ENCODE measurements around the gene ARHGEF25.

ARHGEF25 gene

DNA sequence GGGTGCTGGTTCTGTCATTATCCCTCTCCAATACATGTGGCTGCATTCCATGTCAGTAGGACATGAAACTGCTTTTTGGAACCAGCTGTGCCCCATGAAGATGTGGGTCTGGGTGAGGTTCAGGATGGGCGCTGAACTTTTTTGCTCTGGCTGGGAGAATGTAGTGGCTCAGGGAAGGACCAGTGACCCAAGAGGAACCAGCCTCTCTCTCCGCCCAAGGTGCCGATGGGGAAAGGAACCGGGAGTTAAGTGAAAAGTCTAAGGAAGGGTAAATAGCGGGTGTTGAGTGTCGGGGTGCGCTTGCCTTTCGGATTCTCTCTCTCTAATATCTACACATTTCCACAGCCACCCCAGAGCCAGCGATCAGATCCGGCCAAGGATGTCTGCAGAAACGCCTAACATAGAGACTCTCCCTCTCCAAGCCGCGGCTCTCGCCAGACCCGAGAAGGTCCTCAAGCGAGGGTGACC lies 7.8 kb downstream of the ARHGEF25 start:
- DNase-seq, result no peak
- in situ Hi-C loops (cut with MboI; ENCODE audit: low pct_unique_long_range_greater_than_20kb, low sequenced_read_pairs), result no loop called here

DNA sequence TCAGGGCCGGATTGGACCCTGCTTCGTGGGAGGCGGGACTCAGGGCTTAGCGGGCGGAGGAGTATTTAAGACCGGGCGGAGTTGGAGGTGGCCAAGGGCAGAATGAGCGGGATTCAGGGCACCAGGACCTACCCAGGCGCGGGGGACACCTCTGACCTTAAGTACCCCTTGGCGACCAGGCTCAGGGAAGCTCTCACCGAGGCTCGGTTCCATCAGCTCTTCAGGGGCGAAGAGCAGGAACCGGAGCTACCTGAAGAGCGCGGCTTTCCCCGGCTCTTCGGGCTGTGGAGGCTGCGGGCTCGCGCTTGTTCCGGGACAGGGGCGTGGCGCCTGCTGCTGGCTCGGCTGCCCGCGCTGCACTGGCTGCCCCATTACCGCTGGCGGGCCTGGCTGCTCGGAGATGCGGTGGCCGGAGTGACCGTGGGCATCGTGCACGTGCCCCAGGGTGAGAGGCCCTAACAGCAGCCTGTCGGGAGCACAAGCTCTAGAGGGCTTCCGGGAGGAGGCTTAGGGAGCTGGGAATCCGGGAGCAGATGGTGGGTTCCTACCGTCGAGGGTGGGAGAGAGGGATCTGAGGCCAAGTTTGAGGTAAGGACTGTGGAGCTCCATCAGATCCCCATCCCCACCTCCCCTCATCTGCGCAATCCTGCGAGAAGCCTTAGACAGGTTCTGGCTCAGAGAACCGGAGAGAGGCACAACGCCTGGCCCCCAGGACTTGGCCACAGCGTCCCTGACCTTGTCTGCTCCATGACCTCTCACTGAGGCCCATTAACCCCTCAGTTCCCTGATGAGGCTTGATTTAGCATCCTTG lies 8.4 kb downstream of the ARHGEF25 start:
- in situ Hi-C loops (cut with MboI; ENCODE audit: low pct_unique_long_range_greater_than_20kb, low sequenced_read_pairs), result no loop called here

DNA sequence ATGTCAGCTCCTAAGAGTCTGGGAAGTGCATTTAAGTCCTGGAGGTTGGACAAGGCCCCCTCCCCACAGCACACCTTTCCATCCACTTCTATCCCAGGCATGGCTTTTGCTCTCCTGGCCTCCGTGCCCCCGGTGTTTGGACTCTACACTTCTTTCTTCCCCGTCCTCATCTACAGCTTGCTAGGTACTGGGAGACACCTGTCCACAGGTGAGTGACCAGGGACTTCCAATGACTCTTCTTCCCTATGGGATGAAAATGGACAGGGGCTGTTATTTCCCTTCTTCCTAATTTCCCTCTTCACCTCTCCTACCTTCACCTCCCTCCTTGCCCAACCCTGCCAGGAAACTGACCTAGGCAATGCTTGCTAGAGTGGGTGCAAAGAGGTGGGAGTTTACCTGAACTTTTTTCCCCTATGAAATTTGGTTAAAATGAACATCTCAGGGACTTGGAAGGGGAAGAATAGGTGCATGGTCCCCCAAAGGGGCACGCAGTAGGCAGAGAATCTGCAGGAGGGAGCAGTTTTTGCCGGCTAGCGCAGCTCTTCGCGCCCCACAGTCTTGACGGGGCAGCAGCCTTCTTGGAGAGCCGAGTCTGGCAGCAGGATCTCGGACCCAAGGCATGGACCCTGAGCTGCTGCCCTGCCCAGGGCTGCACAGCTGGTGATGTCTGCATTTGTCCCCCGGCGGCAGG lies 9.2 kb downstream of the ARHGEF25 start:
- in situ Hi-C loops (cut with MboI; ENCODE audit: low pct_unique_long_range_greater_than_20kb, low sequenced_read_pairs), result no loop called here
- no peak for DNase-seq

More for the DNA sequence above, 8.4 kb downstream of the ARHGEF25 start:
- DNase-seq, result no peak

DNA sequence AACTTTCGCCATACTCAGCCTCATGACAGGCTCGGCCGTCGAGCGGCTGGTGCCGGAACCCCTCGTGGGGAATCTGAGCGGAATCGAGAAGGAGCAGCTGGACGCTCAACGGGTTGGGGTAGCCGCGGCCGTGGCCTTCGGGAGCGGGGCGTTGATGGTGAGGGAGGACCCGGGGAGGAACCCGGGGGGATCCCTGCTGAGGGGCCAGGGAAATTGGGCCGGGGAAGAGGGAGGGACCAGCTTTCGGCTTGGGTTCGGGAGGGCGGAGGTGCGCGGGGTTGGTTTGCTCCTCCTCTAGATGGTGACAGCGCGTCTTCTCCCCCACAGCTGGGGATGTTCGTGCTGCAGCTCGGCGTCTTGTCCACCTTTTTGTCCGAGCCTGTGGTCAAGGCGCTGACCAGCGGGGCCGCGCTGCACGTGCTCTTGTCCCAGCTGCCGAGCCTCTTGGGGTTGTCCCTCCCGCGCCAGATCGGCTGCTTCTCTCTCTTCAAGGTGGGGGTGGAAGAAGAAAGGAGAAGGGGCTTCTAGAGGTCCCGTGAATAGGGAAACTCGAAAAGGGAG lies 9.8 kb downstream of the ARHGEF25 start:
- DNase-seq, result no peak
- in situ Hi-C loops (cut with MboI; ENCODE audit: low pct_unique_long_range_greater_than_20kb, low sequenced_read_pairs), result no loop called here

DNA sequence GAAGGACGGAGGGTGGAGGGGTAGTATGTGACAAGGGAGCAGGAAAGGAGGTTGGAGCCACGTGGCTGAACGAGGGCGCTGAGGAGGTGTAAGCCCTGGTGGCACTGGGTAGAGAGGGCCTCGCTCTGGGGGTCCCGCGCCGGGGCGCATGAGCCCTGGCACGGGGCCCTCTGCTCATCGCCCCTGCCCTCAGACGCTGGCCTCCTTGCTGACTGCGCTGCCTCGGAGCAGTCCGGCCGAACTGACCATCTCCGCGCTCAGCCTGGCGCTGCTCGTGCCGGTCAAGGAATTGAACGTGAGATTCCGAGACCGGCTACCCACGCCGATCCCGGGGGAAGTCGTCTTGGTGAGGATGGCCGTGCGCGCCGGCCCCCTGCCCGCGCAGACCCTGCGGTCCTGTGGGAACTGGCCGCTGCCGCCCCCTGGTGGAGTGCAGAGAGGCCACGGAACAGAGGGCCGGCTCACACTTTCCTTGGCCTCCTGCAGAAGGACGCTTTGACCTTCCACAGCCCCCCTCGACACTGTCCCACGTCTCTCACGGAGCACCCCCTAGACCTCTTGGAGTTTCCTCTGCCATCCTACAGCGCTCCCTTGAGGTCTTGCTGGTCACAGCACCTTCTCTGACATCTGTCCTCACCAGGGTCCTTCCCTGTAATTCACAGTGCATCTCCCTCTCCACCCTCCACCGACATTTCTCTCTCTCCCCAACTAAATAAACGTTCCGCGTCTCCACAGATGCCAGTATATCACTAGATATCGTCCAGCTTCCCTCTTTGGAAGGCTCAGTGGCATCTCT lies 10.5 kb downstream of the ARHGEF25 start:
- in situ Hi-C loops (cut with MboI; ENCODE audit: low pct_unique_long_range_greater_than_20kb, low sequenced_read_pairs), result no loop called here
- DNase-seq, result peak; percentile 54

DNA sequence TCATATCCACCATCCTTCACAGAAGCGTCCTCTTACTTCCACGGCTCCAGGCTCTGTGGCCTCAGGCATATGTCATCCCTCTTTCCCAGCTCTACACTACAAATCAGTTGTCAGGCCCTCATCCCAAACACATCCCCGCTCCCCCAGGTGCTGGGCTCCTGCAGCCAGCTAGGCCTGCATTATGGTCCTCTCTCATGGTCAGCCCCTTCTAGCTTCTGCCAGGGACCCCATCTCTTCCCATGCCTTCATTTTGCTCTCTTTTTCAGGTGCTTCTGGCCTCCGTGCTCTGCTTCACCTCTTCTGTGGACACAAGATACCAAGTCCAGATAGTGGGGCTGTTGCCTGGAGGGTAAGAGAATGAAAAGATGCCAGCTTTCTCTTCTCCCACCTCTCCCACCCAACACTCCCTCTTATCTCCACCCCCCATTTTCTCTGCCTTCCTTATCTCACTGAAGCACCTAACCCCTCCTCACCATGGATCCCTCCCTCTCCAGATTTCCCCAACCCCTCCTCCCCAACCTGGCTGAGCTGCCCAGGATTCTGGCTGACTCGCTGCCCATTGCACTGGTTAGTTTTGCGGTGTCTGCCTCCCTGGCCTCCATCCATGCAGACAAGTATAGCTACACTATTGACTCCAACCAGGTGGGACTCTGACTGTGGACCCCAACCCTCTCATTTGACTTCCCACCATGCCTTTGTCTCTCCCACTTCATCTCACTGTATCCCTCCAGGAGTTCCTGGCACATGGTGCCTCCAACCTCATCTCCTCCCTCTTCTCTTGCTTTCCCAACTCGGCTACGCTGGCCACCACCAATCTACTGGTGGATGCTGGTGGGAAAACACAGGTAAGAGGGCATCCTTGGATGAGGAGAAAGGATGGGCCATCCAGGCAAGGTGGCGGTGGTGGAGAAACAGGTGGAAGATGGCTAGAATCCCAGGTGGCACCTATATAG lies 11.3 kb downstream of the ARHGEF25 start:
- in situ Hi-C loops (cut with MboI; ENCODE audit: low pct_unique_long_range_greater_than_20kb, low sequenced_read_pairs), result no loop called here
- no peak for DNase-seq

DNA sequence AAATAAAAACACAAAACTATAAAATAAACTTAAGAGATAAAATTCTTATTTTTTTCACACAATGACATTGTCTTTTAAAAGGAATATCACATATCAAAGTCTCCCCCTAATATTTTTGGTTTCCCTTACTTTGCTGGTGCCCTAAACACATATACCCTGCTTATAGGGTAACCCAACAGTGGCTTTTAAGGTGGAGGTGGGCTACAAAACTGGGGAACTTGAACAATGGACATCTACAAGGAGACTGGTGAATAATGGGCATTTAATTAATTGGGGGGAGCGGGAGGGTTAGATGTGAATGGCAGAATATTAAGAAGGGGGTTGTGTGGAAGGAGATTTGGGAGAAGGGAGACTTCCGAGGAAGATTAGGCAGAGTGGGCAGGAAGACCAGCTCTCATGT lies 12.2 kb downstream of the ARHGEF25 start:
- in situ Hi-C loops (cut with MboI; ENCODE audit: low pct_unique_long_range_greater_than_20kb, low sequenced_read_pairs), result no loop called here
- DNase-seq, result no peak

DNA sequence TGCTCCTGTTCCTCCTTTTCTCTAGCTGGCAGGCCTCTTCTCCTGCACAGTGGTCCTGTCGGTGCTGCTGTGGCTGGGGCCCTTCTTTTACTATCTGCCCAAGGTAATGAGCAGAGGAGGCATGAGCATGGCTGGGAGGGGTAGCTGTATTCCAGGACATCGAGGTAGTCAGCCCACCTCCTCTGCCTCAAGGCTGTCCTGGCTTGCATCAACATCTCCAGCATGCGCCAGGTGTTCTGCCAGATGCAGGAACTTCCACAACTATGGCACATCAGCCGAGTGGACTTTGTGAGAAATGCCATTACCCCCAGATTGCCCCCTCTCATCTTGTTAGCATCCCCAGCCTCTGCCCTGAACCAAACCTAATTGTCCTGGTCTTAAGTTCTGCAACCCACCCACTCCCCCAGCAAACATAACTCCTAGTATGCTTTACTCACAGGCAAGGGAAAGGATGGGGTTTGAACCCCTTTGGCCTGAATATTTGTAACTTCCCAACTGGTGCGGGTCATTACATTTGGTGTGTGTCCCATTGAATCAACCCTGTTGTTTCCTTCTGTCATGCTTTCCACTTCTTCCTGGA lies 12.7 kb downstream of the ARHGEF25 start:
- in situ Hi-C loops (cut with MboI; ENCODE audit: low pct_unique_long_range_greater_than_20kb, low sequenced_read_pairs), result no loop called here
- DNase-seq, result no peak

DNA sequence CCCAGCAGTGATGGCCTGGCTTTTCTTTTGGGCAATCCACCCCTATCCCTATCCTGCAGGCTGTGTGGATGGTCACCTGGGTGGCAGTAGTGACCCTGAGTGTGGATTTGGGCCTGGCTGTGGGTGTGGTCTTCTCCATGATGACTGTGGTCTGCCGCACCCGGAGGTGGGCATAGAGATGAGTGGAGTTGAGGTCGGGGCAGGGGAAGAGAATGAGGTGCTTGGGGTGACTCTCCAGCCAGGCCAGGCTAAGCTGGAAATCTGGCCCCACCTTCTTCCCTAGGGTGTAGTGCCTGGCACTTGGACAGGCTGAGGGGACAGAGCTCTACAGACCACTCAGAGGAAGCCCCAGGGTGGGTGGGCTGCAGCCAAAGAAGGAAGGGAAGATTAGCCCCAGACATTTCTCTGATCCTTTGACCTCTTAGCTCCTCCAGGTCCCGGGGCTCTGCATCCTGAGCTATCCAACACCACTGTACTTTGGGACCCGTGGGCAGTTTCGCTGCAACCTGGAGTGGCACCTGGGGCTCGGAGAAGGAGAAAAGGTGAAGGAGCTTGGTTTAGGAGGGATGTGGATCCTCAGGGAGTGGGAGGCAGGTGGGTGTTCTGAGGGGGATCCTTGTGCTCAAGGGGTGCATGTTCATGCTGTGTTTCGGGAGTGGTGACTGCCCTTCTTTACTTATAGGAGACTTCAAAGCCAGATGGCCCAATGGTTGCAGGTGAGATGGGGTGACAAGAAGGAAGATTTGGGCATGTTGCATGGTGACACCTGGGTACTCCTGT lies 13.4 kb downstream of the ARHGEF25 start:
- in situ Hi-C loops (cut with MboI; ENCODE audit: low pct_unique_long_range_greater_than_20kb, low sequenced_read_pairs), result no loop called here
- DNase-seq, result no peak

DNA sequence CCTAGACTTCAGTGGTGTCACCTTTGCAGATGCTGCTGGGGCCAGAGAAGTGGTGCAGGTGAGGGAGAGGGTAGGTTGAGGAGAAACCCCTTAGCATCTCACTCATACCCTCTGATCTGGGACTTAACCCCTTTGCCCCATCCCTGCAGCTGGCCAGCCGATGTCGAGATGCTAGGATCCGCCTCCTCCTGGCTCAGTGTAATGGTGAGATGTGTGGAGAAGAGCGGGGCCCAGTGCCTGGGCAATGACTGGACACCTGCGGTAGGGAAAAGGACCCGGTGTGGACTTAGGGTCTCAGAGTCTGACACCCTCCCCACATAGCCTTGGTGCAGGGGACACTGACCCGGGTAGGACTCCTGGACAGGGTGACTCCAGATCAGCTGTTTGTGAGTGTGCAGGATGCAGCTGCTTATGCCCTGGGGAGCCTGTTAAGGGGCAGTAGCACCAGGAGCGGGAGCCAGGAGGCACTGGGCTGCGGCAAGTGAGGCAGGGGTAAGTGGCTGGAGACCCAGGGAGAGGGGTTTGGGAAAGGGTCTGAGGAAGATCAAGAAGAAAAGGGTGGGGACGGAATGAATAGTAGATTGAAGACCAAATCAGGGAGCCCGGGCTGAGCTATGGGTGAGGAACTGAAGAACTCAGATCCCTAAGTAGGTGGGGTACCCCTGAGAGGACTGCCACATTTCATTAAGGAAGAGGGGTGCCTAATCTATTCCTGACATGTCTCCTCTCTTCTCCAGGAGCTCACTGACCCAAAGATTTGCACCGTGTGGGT lies 14.2 kb downstream of the ARHGEF25 start:
- in situ Hi-C loops (cut with MboI; ENCODE audit: low pct_unique_long_range_greater_than_20kb, low sequenced_read_pairs), result no loop called here
- no peak for DNase-seq

DNA sequence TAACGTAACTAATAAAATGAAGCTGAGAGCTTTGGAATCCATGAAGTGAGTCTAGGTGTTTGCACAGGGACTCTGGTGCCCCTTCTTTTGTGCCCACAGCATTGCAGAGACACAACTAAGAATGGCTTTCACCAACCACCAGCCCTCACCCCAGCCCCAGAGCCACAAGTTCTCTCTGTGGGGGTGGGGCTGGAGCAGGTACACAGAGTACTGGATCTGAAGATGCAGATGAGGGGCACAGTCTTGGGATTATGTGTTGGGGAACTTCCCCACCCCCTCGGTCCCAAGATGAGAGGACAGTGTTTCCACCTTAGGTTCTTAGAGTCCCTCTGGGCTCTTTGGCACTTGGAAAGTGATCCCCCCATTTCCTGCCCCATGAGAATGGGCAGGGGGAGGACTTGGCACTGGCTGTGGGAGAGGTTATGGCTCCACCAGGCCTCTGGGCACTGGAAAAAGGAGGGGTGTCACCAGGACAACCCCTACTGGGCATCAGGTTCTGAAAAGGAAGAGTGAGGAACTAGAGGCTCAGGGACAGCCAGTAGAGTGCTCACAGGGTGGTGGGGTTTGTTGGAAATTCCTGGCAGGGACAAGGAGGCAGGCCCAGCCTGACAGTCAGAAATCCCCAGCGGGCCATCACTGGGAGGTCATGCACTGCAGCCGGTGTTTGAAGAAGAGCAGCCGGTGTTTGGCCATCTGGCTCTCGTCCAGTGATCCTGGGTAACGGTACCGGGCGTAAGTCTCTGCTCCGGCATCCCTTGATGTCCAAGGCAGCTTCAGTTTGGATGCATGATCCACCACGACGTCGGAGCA lies 15.1 kb downstream of the ARHGEF25 start:
- no peak for DNase-seq
- in situ Hi-C loops (cut with MboI; ENCODE audit: low pct_unique_long_range_greater_than_20kb, low sequenced_read_pairs), result no loop called here

DNA sequence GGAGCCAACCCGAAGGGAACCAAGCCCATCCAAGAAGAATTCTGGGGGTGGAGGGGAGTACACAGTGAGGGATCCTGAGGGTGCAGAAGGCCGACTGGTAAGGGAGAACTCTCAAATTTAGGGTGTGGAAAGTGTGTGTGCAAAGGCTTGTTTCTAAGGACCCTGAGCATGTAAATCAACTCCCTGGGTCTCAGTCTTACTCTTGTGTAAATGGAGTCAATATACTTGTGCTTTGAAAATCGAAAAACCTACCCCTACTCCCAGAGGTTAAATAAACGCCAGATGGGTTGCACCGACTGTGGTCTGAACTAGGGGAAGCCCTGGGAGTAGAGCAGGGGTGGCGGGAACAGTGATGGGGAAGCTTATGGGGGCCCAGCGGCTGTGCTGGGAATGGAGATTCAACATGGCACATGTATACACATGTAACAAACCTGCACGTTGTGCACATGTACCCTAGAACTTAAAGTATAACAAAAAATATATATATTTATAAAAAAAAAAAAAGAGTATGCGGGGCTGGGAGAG lies 15.7 kb downstream of the ARHGEF25 start:
- DNase-seq, result no peak
- in situ Hi-C loops (cut with MboI; ENCODE audit: low pct_unique_long_range_greater_than_20kb, low sequenced_read_pairs), result no loop called here

DNA sequence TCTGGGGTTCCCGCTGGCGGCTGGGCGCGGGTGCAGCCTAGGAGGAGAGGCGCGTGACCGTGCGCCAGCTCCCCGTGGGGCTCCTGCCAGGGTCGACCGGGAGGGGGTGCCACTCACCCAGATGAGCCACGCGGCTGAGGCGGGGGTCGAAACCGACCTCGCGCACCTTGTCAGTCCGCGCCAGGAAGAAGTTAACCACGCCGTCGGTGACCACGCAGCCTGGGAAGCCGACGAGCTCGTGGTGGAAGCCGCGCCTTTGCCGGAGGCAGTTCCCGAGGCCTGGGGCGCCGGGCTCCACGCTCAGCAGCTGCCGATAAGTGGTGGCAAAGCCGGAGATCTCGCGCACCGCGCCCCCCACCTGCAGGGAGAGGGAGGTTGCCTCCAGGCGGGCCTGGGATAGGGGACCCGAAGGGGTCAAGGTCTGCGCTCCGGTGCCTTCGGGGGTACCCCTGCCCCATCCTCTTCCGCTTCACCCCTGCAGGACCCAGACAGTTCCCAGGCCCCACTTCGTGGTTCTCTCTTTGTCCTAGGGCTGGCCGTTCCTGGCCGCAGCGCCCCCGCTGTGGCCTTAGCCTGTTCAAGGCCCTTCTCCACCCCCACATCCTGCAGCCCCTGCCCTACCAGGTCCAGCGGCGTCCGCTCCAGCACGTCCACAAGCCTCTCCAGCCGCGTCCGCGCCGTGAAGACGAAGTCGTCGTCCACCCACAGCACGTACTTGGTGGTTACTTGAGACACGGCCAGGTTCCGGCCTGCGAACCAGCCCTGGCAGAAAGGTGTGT lies 16.5 kb downstream of the ARHGEF25 start:
- in situ Hi-C loops (cut with MboI; ENCODE audit: low pct_unique_long_range_greater_than_20kb, low sequenced_read_pairs), result no loop called here
- no peak for DNase-seq

DNA sequence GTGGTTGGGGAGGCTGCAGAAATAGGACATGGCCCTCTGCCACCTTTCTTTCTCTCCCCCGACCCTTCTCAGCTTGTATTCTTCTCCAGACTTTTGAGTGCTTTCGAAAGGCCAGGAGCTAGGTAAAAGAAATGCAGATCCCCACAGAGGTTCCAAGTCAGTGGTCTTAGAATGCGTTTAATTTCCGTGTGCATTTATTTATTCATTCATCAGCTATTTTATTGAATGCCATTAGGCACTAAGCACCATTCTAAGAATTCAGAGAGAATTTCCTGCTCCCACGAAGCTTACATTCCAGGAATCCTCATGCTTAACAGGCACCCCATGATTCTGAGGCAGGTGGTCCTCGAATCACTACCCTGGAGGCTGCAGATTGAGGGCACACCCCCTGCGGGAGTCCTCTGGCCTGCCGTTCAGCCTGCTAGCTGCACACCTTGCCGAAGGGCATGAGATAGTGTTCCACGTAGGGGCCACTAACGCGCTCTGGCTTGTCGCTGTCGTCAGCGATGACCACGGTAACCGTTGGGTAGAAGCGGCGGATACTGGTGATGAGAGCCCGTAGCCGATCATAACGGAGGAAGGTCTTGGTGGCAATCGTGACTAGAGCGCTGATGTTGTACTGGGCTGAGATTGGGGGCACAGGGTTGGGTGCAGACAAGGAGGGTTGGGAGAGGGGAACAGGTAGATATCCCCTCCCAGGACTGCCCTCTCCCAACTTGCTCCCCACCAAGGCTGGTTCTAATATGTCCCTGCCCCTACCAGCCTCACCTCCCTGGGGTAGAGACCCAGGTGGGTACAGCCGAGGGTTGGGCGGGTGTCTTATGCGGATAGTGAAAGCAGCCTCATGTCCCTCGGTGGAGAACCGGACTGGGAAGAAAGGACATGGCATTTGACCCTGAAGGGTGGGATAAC lies 17.3 kb downstream of the ARHGEF25 start:
- no peak for DNase-seq
- in situ Hi-C loops (cut with MboI; ENCODE audit: low pct_unique_long_range_greater_than_20kb, low sequenced_read_pairs), result no loop called here
